OCI-LY3 (cell line): Measurements from ENCODE around the gene MTUS2.

ENCODE experiments used
- H2AFZ ChIP-seq: fragments of 200-600, 300-600 bp; shearing (Covaris generic); 2 replicates; pipeline ENCODE4 v1.6.0; 2014; ENCODE audit warnings: antibody characterized with exemption, low read depth, low read length
- H3K27ac ChIP-seq: fragments of 200-600, 300-600 bp; sonication (generic); 2 replicates; pipeline ENCODE4 v1.5.1; 2014; ENCODE audit warnings: mild to moderate bottlenecking, low read length, moderate library complexity, mixed read lengths
- H3K27me3 ChIP-seq: fragments of 200-600, 300-600 bp; sonication (generic); 2 replicates; pipeline ENCODE4 v1.6.1; 2014; ENCODE audit warnings: low read depth, low read length, mixed read lengths
- H3K36me3 ChIP-seq: fragments of 200-600, 300-600 bp; sonication (generic); replicated peaks from 2 replicates; pipeline ENCODE3; 2014; ENCODE audit warnings: low read depth, low read length, mixed read lengths
- H3K4me1 ChIP-seq: fragments of 300-600, 200-600 bp; sonication (generic); 2 replicates; pipeline ENCODE4 v1.6.1; 2014; ENCODE audit warnings: low read length, mixed read lengths
- H3K4me2 ChIP-seq: fragments of 200-600, 300-600 bp; sonication (generic); 2 replicates; pipeline ENCODE4 v1.6.1; 2014; ENCODE audit warnings: low read length, mixed read lengths
- H3K4me3 ChIP-seq: fragments of 300-600, 200-600 bp; sonication (generic); 2 replicates; pipeline ENCODE4 v1.5.1; 2014; ENCODE audit warnings: antibody characterized with exemption, mild to moderate bottlenecking, low read length, moderate library complexity
- H3K79me2 ChIP-seq: fragments of 300-600, 200-600 bp; shearing (Covaris generic); 2 replicates; pipeline ENCODE4 v1.6.1; 2014; ENCODE audit warnings: mild to moderate bottlenecking, low read length, mixed read lengths
- H3K9ac ChIP-seq: fragments of 300-600, 200-600 bp; shearing (Covaris generic); 2 replicates; pipeline ENCODE4 v1.6.0; 2014; ENCODE audit warnings: mild to moderate bottlenecking, low read length, moderate library complexity
- H3K9me3 ChIP-seq: fragments of 200-600, 300-600 bp; shearing (Covaris generic); 2 replicates; pipeline ENCODE4 v1.6.1; 2014; ENCODE audit warnings: low read length, mixed read lengths; ENCODE audit not compliant: insufficient read depth
- H4K20me1 ChIP-seq: fragments of 200-600, 300-600 bp; sonication (generic); 2 replicates; pipeline ENCODE4 v1.6.1; 2016; ENCODE audit warnings: low read length, mixed read lengths; ENCODE audit not compliant: insufficient read depth
- CTCF ChIP-seq: fragments of 200-600, 300-600 bp; sonication (generic); IDR thresholded peaks from 2 replicates; pipeline ENCODE4 v1.5.1; 2014; ENCODE audit warnings: antibody characterized with exemption, low read length, low read depth
- EZH2phosphoT487 ChIP-seq: fragments of 200-600 bp; shearing (Covaris generic); IDR thresholded peaks from 2 replicates; pipeline ENCODE4 v1.6.1; 2018; ENCODE audit warnings: antibody characterized with exemption, mixed run types, low read depth

MTUS2 gene

DNA sequence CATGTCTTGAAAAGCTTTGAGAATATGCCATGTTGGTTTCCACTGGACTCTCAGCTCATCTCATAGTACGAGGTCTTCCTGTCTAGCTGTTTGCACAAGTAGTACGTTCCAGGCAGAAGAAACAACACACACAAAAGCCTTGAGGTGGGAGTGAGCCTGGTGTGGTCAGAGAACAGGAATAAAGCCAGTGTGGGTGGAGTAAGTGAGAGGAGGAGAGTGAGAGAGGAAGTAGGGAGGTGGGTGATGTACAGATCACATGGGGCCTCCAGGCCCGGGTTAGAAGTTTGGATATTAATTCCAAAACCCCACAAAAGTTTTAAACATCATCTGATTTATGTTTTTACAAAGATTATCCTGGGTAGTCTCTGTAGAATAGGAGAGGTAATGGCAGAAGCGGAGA, 230.6 kb downstream of the MTUS2 start:
- Histone ChIP-seq H3K4me2 (no peak overlapping the region), H3K4me3 (no peak overlapping the region), H3K4me1 (no peaks in the 10 kb centered on the region), H3K27me3 (no peaks in the 10 kb centered on the region), H3K79me2 (no peaks in the 10 kb centered on the region), H3K9me3 (0 out of 2 replicates have a peak, but pooled peaks cover 3% of the 10 kb centered on the region), H3K27ac (no peak overlapping the region), H2AFZ (no peak overlapping the region), H3K9ac (no peak overlapping the region), H3K36me3 (no peaks in the 10 kb centered on the region), H4K20me1 (no peaks in the 10 kb centered on the region)
- TF ChIP-seq CTCF, result no peak
- no peak for TF ChIP-seq EZH2phosphoT487

- TF ChIP-seq EZH2phosphoT487, result no peak
- TF ChIP-seq CTCF, result no peak
- no peak overlapping the region for H3K9ac ChIP-seq
- H3K4me3 ChIP-seq, result no peak overlapping the region
Measured at GRCh38 chr13:29059800-29060199, 239.7 kb downstream of the MTUS2 start.

GRCh38 chr13:29065142-29065541, 245.0 kb downstream of the MTUS2 start:
- Histone ChIP-seq H3K9me3 (no peaks in the 10 kb centered on the region), H3K9ac (no peak overlapping the region), H3K27ac (no peak overlapping the region), H3K27me3 (0 out of 2 replicates have a peak, but pooled peaks cover 9% of the 10 kb centered on the region), H2AFZ (no peak overlapping the region), H3K36me3 (no peaks in the 10 kb centered on the region), H3K4me2 (no peak overlapping the region), H3K4me1 (peaks cover 15% of the 10 kb centered on the region), H3K79me2 (no peaks in the 10 kb centered on the region), H3K4me3 (no peak overlapping the region), H4K20me1 (no peaks in the 10 kb centered on the region)
- no peak for TF ChIP-seq CTCF
- TF ChIP-seq EZH2phosphoT487, result no peak

More at GRCh38 chr13:29059800-29060199, 239.7 kb downstream of the MTUS2 start:
- no peak overlapping the region for H2AFZ ChIP-seq
- H3K9me3 ChIP-seq, result no peaks in the 10 kb centered on the region
- no peak overlapping the region for H3K27ac ChIP-seq
- H3K4me1 ChIP-seq, result no peaks in the 10 kb centered on the region
- no peaks in the 10 kb centered on the region for H4K20me1 ChIP-seq
- H3K36me3 ChIP-seq, result no peaks in the 10 kb centered on the region
- H3K4me2 ChIP-seq, result no peak overlapping the region
- no peaks in the 10 kb centered on the region for H3K79me2 ChIP-seq
- H3K27me3 ChIP-seq, result no peaks in the 10 kb centered on the region

DNA sequence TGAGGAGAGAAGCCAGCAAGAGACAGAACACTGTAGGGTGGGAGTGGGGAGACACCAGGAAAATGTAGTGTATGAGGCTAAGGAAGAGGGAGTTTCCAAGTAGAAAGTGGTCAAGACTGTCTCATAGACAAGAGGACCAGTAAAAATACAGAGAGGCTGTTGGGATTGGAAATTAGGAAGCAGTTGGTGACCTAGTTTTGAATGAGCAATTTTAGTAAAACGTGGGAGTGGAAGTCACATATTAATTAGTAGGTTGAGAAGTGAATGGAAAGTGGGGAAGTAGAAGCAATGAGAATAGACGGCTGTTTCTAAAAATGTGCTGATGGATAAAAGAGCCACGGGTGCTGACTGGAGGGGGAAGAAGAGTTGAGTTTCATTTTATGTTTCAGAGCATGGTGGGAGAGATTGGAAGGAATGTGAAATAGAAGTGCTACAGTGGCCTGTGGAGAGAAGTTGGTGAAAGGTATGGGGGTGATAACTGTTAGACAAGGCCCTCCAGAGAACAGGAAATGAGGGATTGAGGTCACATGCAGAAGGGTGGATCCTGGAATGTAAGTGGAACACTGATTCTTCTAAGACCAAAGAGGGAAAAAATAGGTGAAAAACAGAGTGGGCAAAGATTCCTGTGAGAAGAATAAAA, 247.3 kb downstream of the MTUS2 start:
- H3K27ac ChIP-seq, result no peak overlapping the region
- no peaks in the 10 kb centered on the region for H3K9me3 ChIP-seq
- no peak for TF ChIP-seq CTCF
- H3K79me2 ChIP-seq, result no peaks in the 10 kb centered on the region
- no peak overlapping the region for H3K4me2 ChIP-seq
- H3K9ac ChIP-seq, result no peak overlapping the region
- H3K4me3 ChIP-seq, result no peak overlapping the region
- H3K4me1 ChIP-seq, result peaks cover 15% of the 10 kb centered on the region
- no peaks in the 10 kb centered on the region for H3K36me3 ChIP-seq
- H4K20me1 ChIP-seq, result no peaks in the 10 kb centered on the region
- H2AFZ ChIP-seq, result no peak overlapping the region
- H3K27me3 ChIP-seq, result 0 out of 2 replicates have a peak, but pooled peaks cover 11% of the 10 kb centered on the region
